Gastrocnemius medialis (tissue), 4 donors: ENCODE measurements around the gene ASPHD1. TPM values are rescaled to one million over a fixed set of nuclear protein-coding genes. Genes with fewer than 3 reads are reported as not detected.

Source experiments
- ATAC-seq, 2 donors: fragments of 150-250 bp; one replicate each; pipeline ENCODE4 v1.9.1; 2016
- DNase-seq, 2 donors: peaks; one replicate each; pipeline ENCODE4 v3.0.0-alpha.2; 2019
- H3K27ac ChIP-seq, 4 donors: fragments of 200-600 bp; sonication (generic); 1 replicate in 1 of 4; 2 replicates in 3 of 4; pipeline ENCODE4 v1.5.1; 2016 to 2018; ENCODE audit warnings: mild to moderate bottlenecking in 2 of 4, moderate library complexity in 1 of 4
- H3K27me3 ChIP-seq, 3 donors: fragments of 200-600 bp; sonication (generic) in 2 of 3; 1 replicate in 1 of 3; 2 replicates in 2 of 3; pipeline versions ENCODE4 v1.5.1 to v1.6.0; 2016 to 2019; ENCODE audit warnings: mild to moderate bottlenecking in 1 of 3, moderate library complexity in 1 of 3
- H3K36me3 ChIP-seq, 2 donors: fragments of 200-600 bp; sonication (generic) in 1 of 2; one replicate each; pipeline ENCODE4 v1.5.1; 2017 to 2018
- H3K4me1 ChIP-seq, 2 donors: fragments of 200-600 bp; sonication (generic) in 1 of 2; one replicate each; pipeline ENCODE4 v1.5.1; 2016 to 2017; ENCODE audit warnings: mild to moderate bottlenecking in 2 of 2
- H3K4me3 ChIP-seq, 4 donors: fragments of 200-600 bp; sonication (generic) in 3 of 4; 1 replicate in 1 of 4; 2 replicates in 3 of 4; pipeline ENCODE4 v1.5.1; 2016 to 2019; ENCODE audit warnings: mild to moderate bottlenecking in 2 of 4
- H3K9me3 ChIP-seq, 3 donors: fragments of 200-600 bp; sonication (generic) in 2 of 3; 1 replicate in 1 of 3; 2 replicates in 2 of 3; pipeline ENCODE4 v1.5.1; 2016 to 2019
- CTCF ChIP-seq, 5 experiments: fragments of 450-650 bp in 3 of 5; fragments of 200-600 bp in 2 of 5; sonication (generic) in 2 of 5; IDR thresholded peaks in 4 of 5; conservative IDR thresholded peaks in 1 of 5; 1 replicate in 4 of 5; 2 replicates in 1 of 5; pipeline ENCODE4 v1.5.1; 2016 to 2019; ENCODE audit warnings: antibody characterized with exemption in 5 of 5, mild to moderate bottlenecking in 3 of 5, moderate library complexity in 3 of 5
- POLR2A ChIP-seq, 2 donors: fragments of 450-650 bp; IDR thresholded peaks; one replicate each; pipeline ENCODE4 v1.6.1; 2017; ENCODE audit warnings: antibody characterized with exemption in 2 of 2, mild to moderate bottlenecking in 2 of 2, moderate library complexity in 2 of 2
- in situ Hi-C, 4 donors: fragments of 200-750 bp; cut with MboI; loops; one replicate each; pipeline versions ENCODE4 v1.15.0 to v1.8.0; 2017; ENCODE audit warnings: low sequenced_read_pairs in 4 of 4
- intact Hi-C: fragments of 100-400 bp; cut with DNase I; formaldehyde crosslinking; loops from one replicate; pipeline ENCODE4 v1.15.1; 2023; ENCODE audit warnings: low total_unique reads
- total RNA-seq, 4 donors: library from RNA; depleted of rRNA; stranded (reverse); fragments of >200 nt; gene quantifications; one replicate each; pipeline versions ENCODE4 v1.1.0 to v1.2.3, GENCODE V29; 2016

Gene ASPHD1
- total RNA-seq, 4 donors from 2014 or later: not detected

GRCh38 chr16:29893553-29893952 is 6.7 kb upstream of the ASPHD1 start:
- no peak for DNase-seq
- intact Hi-C loops (no loop called here), in situ Hi-C loops (no loop called here)
- no peaks in the 10 kb centered on the region for H3K9me3 ChIP-seq
- no peaks in the 10 kb centered on the region for H3K36me3 ChIP-seq
- ATAC-seq: no peak
- TF ChIP-seq CTCF (IDR thresholded peaks at IDR 0.05 in 4 of 5, conservative IDR thresholded peaks at IDR 0.05 in 1 of 5): no peak
- no peak for TF ChIP-seq POLR2A (IDR thresholded peaks at IDR 0.05)
- H3K4me1 ChIP-seq: no peaks in the 10 kb centered on the region
- H3K27ac ChIP-seq: no peak overlapping the region
- no peak overlapping the region for H3K4me3 ChIP-seq
- peaks cover 11 to 14% (median 12%) of the 10 kb centered on the region in 3 donors for H3K27me3 ChIP-seq

DNA sequence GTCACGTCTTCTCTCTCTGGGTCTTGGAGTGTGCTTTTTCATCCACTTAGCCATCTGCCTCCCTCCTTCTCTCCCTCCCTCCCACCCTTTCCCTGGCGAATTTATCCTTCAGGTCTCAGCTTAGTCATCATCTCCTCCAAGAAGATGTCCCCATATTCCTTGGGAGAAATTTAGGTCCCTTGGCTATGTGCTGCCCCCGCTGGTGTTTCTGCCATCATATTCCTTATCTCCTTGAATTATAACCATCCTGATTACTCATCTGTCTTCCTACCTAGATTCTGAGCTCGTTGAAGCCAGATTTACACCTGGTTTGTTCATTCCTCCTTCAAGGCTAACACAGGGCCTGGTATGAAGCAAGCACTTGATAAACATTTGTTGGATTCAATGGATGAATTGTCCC is 5.9 kb upstream of the ASPHD1 start:
- Histone ChIP-seq H3K27ac (no peak overlapping the region), H3K4me1 (no peaks in the 10 kb centered on the region), H3K36me3 (no peaks in the 10 kb centered on the region), H3K4me3 (no peak overlapping the region), H3K9me3 (no peaks in the 10 kb centered on the region), H3K27me3 (peaks cover 19 to 20% (median 20%) of the 10 kb centered on the region in 3 donors)
- TF ChIP-seq CTCF (IDR thresholded peaks at IDR 0.05 in 4 of 5, conservative IDR thresholded peaks at IDR 0.05 in 1 of 5) (no peak), POLR2A (IDR thresholded peaks at IDR 0.05) (no peak)
- intact Hi-C loops (no loop called here), in situ Hi-C loops (no loop called here)
- ATAC-seq (no peak), DNase-seq (no peak)

GRCh38 chr16:29896841-29897240 is 3.4 kb upstream of the ASPHD1 start:
- intact Hi-C loops (no loop called here), in situ Hi-C loops (no loop called here)
- TF ChIP-seq POLR2A (IDR thresholded peaks at IDR 0.05) (no peak), CTCF (IDR thresholded peaks at IDR 0.05 in 4 of 5, conservative IDR thresholded peaks at IDR 0.05 in 1 of 5) (no peak)
- ATAC-seq: no peak
- no peak overlapping the region for H3K4me3 ChIP-seq
- H3K36me3 ChIP-seq: no peaks in the 10 kb centered on the region
- H3K4me1 ChIP-seq: peaks cover 0 to 5% of the 10 kb centered on the region in 2 donors
- no peaks in the 10 kb centered on the region for H3K9me3 ChIP-seq
- no peak for DNase-seq
- no peak overlapping the region for H3K27ac ChIP-seq
- peaks cover 32 to 41% (median 38%) of the 10 kb centered on the region in 3 donors for H3K27me3 ChIP-seq

- H3K27ac ChIP-seq: no peak overlapping the region
- H3K36me3 ChIP-seq: no peaks in the 10 kb centered on the region
- DNase-seq (no peak), ATAC-seq (no peak)
- intact Hi-C loops (no loop called here), in situ Hi-C loops (no loop called here)
- H3K9me3 ChIP-seq: no peaks in the 10 kb centered on the region
- peaks cover 35 to 42% (median 38%) of the 10 kb centered on the region in 3 donors for H3K27me3 ChIP-seq
- H3K4me1 ChIP-seq: peaks cover 0 to 5% of the 10 kb centered on the region in 2 donors
- TF ChIP-seq CTCF (IDR thresholded peaks at IDR 0.05 in 4 of 5, conservative IDR thresholded peaks at IDR 0.05 in 1 of 5) (no peak), POLR2A (IDR thresholded peaks at IDR 0.05) (no peak)
- H3K4me3 ChIP-seq: no peak overlapping the region
Observed at GRCh38 chr16:29897333-29897732, 3.0 kb upstream of the ASPHD1 start.

DNA sequence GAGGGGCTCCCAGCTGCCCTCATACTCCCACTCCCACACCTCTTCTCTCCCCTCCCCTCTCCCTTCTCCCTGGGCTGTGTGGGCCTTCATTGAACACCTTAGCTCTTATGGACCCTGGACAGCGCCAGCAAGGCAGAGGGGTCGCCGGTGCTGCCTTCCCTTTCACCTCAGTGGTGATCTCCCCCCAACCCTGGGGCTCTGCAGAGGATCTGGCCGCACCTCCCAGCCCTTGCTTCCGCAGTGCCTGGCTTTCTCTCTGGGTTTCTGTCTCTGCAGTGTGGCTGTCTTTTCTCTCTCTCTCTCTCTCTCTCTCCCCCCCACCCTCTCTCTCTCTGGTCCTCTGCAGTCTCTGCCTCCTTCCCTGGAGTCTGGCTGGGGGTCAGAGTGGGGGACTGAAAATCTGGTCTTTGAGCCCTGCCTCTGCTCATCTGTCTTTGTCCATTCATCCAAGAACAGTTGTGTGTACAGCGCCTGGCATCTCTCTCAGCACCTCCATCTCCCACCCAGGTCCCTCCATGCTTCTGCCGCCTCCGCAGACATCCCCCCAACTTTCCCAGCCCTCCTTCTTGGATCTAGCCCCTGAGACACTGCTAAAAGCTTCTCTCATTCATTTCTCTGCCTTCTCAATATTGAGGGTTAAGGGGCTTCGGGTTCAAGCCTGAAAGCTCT is 2.0 kb upstream of the ASPHD1 start:
- Histone ChIP-seq H3K4me3 (no peak overlapping the region), H3K4me1 (peaks cover 0 to 5% of the 10 kb centered on the region in 2 donors), H3K36me3 (no peaks in the 10 kb centered on the region), H3K27ac (no peak overlapping the region), H3K9me3 (no peaks in the 10 kb centered on the region), H3K27me3 (peaks cover 35 to 42% (median 38%) of the 10 kb centered on the region in 3 donors)
- ATAC-seq: no peak
- intact Hi-C loops (no loop called here), in situ Hi-C loops (no loop called here)
- TF ChIP-seq POLR2A (IDR thresholded peaks at IDR 0.05) (no peak), CTCF (IDR thresholded peaks at IDR 0.05 in 4 of 5, conservative IDR thresholded peaks at IDR 0.05 in 1 of 5) (no peak)
- no peak for DNase-seq
